Measurements from ENCODE around the gene LRRC55.
"Not testable (repeated sequence)": the region's sequence is repeated elsewhere in the genome, so short reads cannot be mapped to it uniquely, and the experiment has no call there.

The LRRC55 gene

GRCh38 chr11:57161351-57161750 is 20.4 kb upstream of the LRRC55 start:
- no peak for DNase-seq (ENCODE audit: low read depth)

- DNase-seq (ENCODE audit: low read depth), result no peak
These were observed 19.4 kb upstream of the LRRC55 start for GRCh38 chr11:57162179-57162898.

GRCh38 chr11:57163160-57163868 is 18.4 kb upstream of the LRRC55 start:
- no peak for DNase-seq (ENCODE audit: low read depth)

- no peak for DNase-seq (ENCODE audit: low read depth)
These were observed 17.4 kb upstream of the LRRC55 start for GRCh38 chr11:57164317-57164716.

GRCh38 chr11:57167125-57167846 is 14.5 kb upstream of the LRRC55 start:
- no peak for DNase-seq (ENCODE audit: low read depth)

- DNase-seq (ENCODE audit: low read depth), result not testable (repeated sequence)
These were observed 11.9 kb upstream of the LRRC55 start for GRCh38 chr11:57169732-57170313.

- DNase-seq (ENCODE audit: low read depth), result no peak
These were observed 9.7 kb upstream of the LRRC55 start for GRCh38 chr11:57172031-57172430.

GRCh38 chr11:57174656-57175055 is 7.1 kb upstream of the LRRC55 start:
- no peak for DNase-seq (ENCODE audit: low read depth)

- no peak for DNase-seq (ENCODE audit: low read depth)
These were observed 6.3 kb upstream of the LRRC55 start for GRCh38 chr11:57175478-57175877.

- DNase-seq (ENCODE audit: low read depth), result no peak
These were observed 3.4 kb upstream of the LRRC55 start for GRCh38 chr11:57178334-57178733.

GRCh38 chr11:57179681-57180080 is 2.1 kb upstream of the LRRC55 start:
- peak; percentile 7 for DNase-seq (ENCODE audit: low read depth)

- peak; percentile 88 for DNase-seq (ENCODE audit: low read depth)
These were observed 1.6 kb upstream of the LRRC55 start for GRCh38 chr11:57180081-57180561.

- DNase-seq (ENCODE audit: low read depth), result no peak
These were observed 789 bp upstream of the LRRC55 start for GRCh38 chr11:57180964-57181363.

- DNase-seq (ENCODE audit: low read depth), result no peak
These were observed 1.1 kb downstream of the LRRC55 start for GRCh38 chr11:57182896-57183295.

- no peak for DNase-seq (ENCODE audit: low read depth)
These were observed 8.8 kb downstream of the LRRC55 start for GRCh38 chr11:57190548-57190947.

GRCh38 chr11:57191311-57192219 is 9.8 kb downstream of the LRRC55 start:
- no peak for DNase-seq (ENCODE audit: low read depth)

GRCh38 chr11:57192316-57192715 is 10.6 kb downstream of the LRRC55 start:
- no peak for DNase-seq (ENCODE audit: low read depth)

GRCh38 chr11:57196596-57196995 is 14.8 kb downstream of the LRRC55 start:
- DNase-seq (ENCODE audit: low read depth), result no peak

- DNase-seq (ENCODE audit: low read depth), result no peak
These were observed 16.0 kb downstream of the LRRC55 start for GRCh38 chr11:57197762-57198161.

- no peak for DNase-seq (ENCODE audit: low read depth)
These were observed 17.6 kb downstream of the LRRC55 start for GRCh38 chr11:57199330-57199729.

- DNase-seq (ENCODE audit: low read depth), result no peak
These were observed 19.2 kb downstream of the LRRC55 start for GRCh38 chr11:57200917-57201316.

Measured in amniotic epithelial cell (primary cell).